ENCODE results near the gene RING1.
"Not testable (repeated sequence)": the region's sequence is repeated elsewhere in the genome, so short reads cannot be mapped to it uniquely, and the experiment has no call there.

Gene RING1

GRCh38 chr6:33207552-33208090, 679 bp upstream of the RING1 start:
- DNase-seq, result peak; percentile 44

GRCh38 chr6:33209856-33210255, 1.6 kb downstream of the RING1 start:
- DNase-seq, result no peak

- no peak for DNase-seq
Observed at GRCh38 chr6:33211136-33211535, 2.8 kb downstream of the RING1 start.

GRCh38 chr6:33211666-33212422, 3.5 kb downstream of the RING1 start:
- DNase-seq, result no peak

GRCh38 chr6:33212857-33213165, 4.5 kb downstream of the RING1 start:
- no peak for DNase-seq

GRCh38 chr6:33213166-33213988, 5.1 kb downstream of the RING1 start:
- peak; percentile 31 for DNase-seq

- DNase-seq, result no peak
Observed at GRCh38 chr6:33213989-33214335, 5.7 kb downstream of the RING1 start.

- DNase-seq, result no peak
Observed at GRCh38 chr6:33215271-33216116, 7.2 kb downstream of the RING1 start.

GRCh38 chr6:33216117-33216649, 7.9 kb downstream of the RING1 start:
- DNase-seq, result no peak

- no peak for DNase-seq
Observed at GRCh38 chr6:33217246-33217645, 8.9 kb downstream of the RING1 start.

- DNase-seq, result no peak
Observed at GRCh38 chr6:33217681-33218080, 9.4 kb downstream of the RING1 start.

GRCh38 chr6:33226503-33227120, 18.3 kb downstream of the RING1 start:
- DNase-seq, result not testable (repeated sequence)

- no peak for DNase-seq
Observed at GRCh38 chr6:33235221-33235634, 26.9 kb downstream of the RING1 start.

GRCh38 chr6:33236328-33236727, 28.0 kb downstream of the RING1 start:
- DNase-seq, result no peak

GRCh38 chr6:33236852-33237251, 28.6 kb downstream of the RING1 start:
- no peak for DNase-seq

GRCh38 chr6:33237741-33238140, 29.4 kb downstream of the RING1 start:
- DNase-seq, result no peak

- no peak for DNase-seq
Observed at GRCh38 chr6:33241968-33242367, 33.7 kb downstream of the RING1 start.

- DNase-seq, result no peak
Observed at GRCh38 chr6:33243476-33243875, 35.2 kb downstream of the RING1 start.

GRCh38 chr6:33247977-33248642, 39.8 kb downstream of the RING1 start:
- DNase-seq, result peak; percentile 84

GRCh38 chr6:33248643-33248931, 40.3 kb downstream of the RING1 start:
- DNase-seq, result peak; percentile 51

GRCh38 chr6:33248932-33249731, 40.8 kb downstream of the RING1 start:
- DNase-seq, result peak; percentile 99

Data from fibroblast of skin of abdomen (primary cell).